GM12878 (cell line): Measurements from ENCODE around the gene ZSCAN23. TPM values are rescaled to one million over a fixed set of nuclear protein-coding genes. Genes with fewer than 3 reads are reported as not detected.

Experiments used
- ATAC-seq: fragments of 200-7000 bp; cut with Tn5 transposase; 3 replicates; pipeline ENCODE4 v1.9.1; 2020; ENCODE audit warnings: mild to moderate bottlenecking, moderate library complexity
- Bru-seq: library from RNA; stranded (reverse); fragments of 400-500 nt; gene quantifications from one replicate; lab custom pipeline; 2021; lab: Mats Ljungman, UMichigan
- BruChase-seq, 2 experiments: library from RNA; stranded (reverse); fragments of 400-500 nt; gene quantifications; one replicate each; lab custom pipeline; 2021; lab: Mats Ljungman, UMichigan
- BruUV-seq: library from RNA; stranded (reverse); fragments of 400-500 nt; replicated peaks from 2 replicates; lab custom pipeline; 2021; lab: Mats Ljungman, UMichigan
- CTCF ChIA-PET: fragments of 300-600 bp; sonication (Branson Sonifier 250); formaldehyde crosslinking; extraction: SDS; loops from one replicate; lab custom pipeline; 2021; ENCODE audit warnings: inconsistent platforms; lab: Yijun Ruan, JAX
- POLR2A ChIA-PET: fragments of 350-600 bp; formaldehyde crosslinking; extraction: SDS; loops from one replicate; lab custom pipeline; 2021; ENCODE audit warnings: inconsistent platforms; lab: Charles Lee
- RAD21 ChIA-PET: fragments of 300-600 bp; sonication (Branson Sonifier 250); formaldehyde crosslinking; loops from one replicate; lab custom pipeline; 2023; ENCODE audit warnings: antibody characterized with exemption; ENCODE audit not compliant: unreplicated experiment; lab: Charles Lee
- SMC1A ChIA-PET: fragments of 300-600 bp; sonication (Branson Sonifier 250); formaldehyde crosslinking; loops from one replicate; lab custom pipeline; 2023; ENCODE audit not compliant: unreplicated experiment, uncharacterized antibody; lab: Charles Lee
- DNase-seq: peaks from one replicate; pipeline ENCODE4 v3.0.0-alpha.2; 2011; ENCODE audit warnings: low read depth, low spot score
- FAIRE-seq: peaks from 3 replicates; lab custom pipeline; 2011; peaks lifted over from hg19 to GRCh38; lab: Jason Lieb, UNC
- H2AFZ ChIP-seq: 2 replicates; pipeline ENCODE4 v1.6.0; 2011; ENCODE audit warnings: low read depth, low read length, control low read depth; ENCODE audit not compliant: control insufficient read depth
- H3K27ac ChIP-seq: 2 replicates; pipeline ENCODE4 v1.5.1; 2011; ENCODE audit warnings: control low read depth; ENCODE audit not compliant: control insufficient read depth, insufficient read depth
- H3K27me3 ChIP-seq, 2 experiments: replicated peaks in 1 of 2; 2 replicates each; pipeline versions ENCODE4 v1.6.0 to v1.6.1; 2011; ENCODE audit warnings: low read length in 1 of 2; ENCODE audit not compliant: control insufficient read depth in 2 of 2, insufficient read depth in 2 of 2
- H3K36me3 ChIP-seq, 2 experiments: 2 replicates each; pipeline ENCODE4 v1.5.1; 2011; ENCODE audit warnings: low read length in 1 of 2; ENCODE audit not compliant: control insufficient read depth in 2 of 2, insufficient read depth in 2 of 2
- H3K4me1 ChIP-seq: 2 replicates; pipeline ENCODE4 v1.6.1; 2011; ENCODE audit warnings: mild to moderate bottlenecking, low read length, moderate library complexity, mixed read lengths; ENCODE audit not compliant: control insufficient read depth, insufficient read depth
- H3K4me2 ChIP-seq: 2 replicates; pipeline ENCODE4 v1.6.0; 2011; ENCODE audit warnings: control low read depth; ENCODE audit not compliant: control insufficient read depth, insufficient read depth
- H3K4me3 ChIP-seq: fragments of 200-600 bp; sonication (generic); 2 replicates; pipeline ENCODE4 v1.5.1; 2016
- H3K79me2 ChIP-seq: 2 replicates; pipeline ENCODE4 v1.6.0; 2011; ENCODE audit warnings: low read length; ENCODE audit not compliant: control insufficient read depth, insufficient read depth
- H3K9ac ChIP-seq: 2 replicates; pipeline ENCODE4 v1.8.0; 2011; ENCODE audit warnings: low read length, control low read depth, mixed read lengths; ENCODE audit not compliant: control insufficient read depth, insufficient read depth
- H3K9me3 ChIP-seq: replicated peaks from 3 replicates; pipeline ENCODE4 v1.5.1; 2011; ENCODE audit warnings: mild to moderate bottlenecking, low read length; ENCODE audit not compliant: control insufficient read depth, insufficient read depth
- H4K20me1 ChIP-seq: 2 replicates; pipeline ENCODE4 v1.6.0; 2011; ENCODE audit not compliant: control insufficient read depth, insufficient read depth
- ASH2L ChIP-seq: fragments of 300-600, 200-600 bp; sonication (generic); IDR thresholded peaks from 2 replicates; pipeline ENCODE4 v1.6.1; 2017; ENCODE audit warnings: low read depth, mild to moderate bottlenecking, borderline replicate concordance
- CBFB ChIP-seq: IDR thresholded peaks from 2 replicates; pipeline ENCODE4 v1.6.1; 2016; ENCODE audit warnings: antibody characterized with exemption, low read depth
- LARP7 ChIP-seq: fragments of 450-650 bp; IDR thresholded peaks from 2 replicates; pipeline ENCODE4 v1.6.1; 2017; ENCODE audit warnings: mild to moderate bottlenecking
- NBN ChIP-seq: fragments of 450-650 bp; IDR thresholded peaks from 2 replicates; pipeline ENCODE4 v1.6.1; 2016
- RBBP5 ChIP-seq: fragments of 200-600 bp; sonication (generic); conservative IDR thresholded peaks from 2 replicates; pipeline ENCODE4 v1.6.1; 2016
- RCOR1 ChIP-seq: conservative IDR thresholded peaks from 2 replicates; pipeline ENCODE4 v1.6.1; 2012; ENCODE audit warnings: low read depth, low read length, improper control_type of control experiment
- WGBS: methylation state at CpG from one replicate; pipeline ENCODE4 v1.1.6; 2016; ENCODE audit warnings: low lambda C conversion rate; ENCODE audit not compliant: insufficient replicate concordance, insufficient coverage; ENCODE audit errors: missing lambda C conversion rate; 5-methylcytosine and 5-hydroxymethylcytosine counted together
- in situ Hi-C: fragments of 300-500 bp; cut with MboI; formaldehyde crosslinking; loops from 9 replicates; pipeline ENCODE4 v1.14.3; 2018; ENCODE audit warnings: mixed read lengths
- intact Hi-C: fragments of 100-400 bp; cut with micrococcal nuclease; formaldehyde crosslinking; loops from one replicate; pipeline ENCODE4 v1.14.2; 2022; ENCODE audit not compliant: unreplicated experiment
- long read RNA-seq, 2 experiments: library from polyadenylated mRNA; unstranded; transcript quantifications; one replicate each; pipeline ENCODE4 v2.0.0, GENCODE V29; 2019 to 2020
- polyA minus RNA-seq, 3 experiments: library from RNA; depleted of rRNA, polyadenylated mRNA; stranded (reverse); fragments of >200 nt; gene quantifications; 2 replicates each; pipeline ENCODE4 v1.2.3, GENCODE V29; 2011
- polyA plus RNA-seq, 11 experiments: library from polyadenylated mRNA; depleted of rRNA in 4 of 11; unstranded in 6 of 11; stranded (reverse) in 5 of 11; fragments of >200 nt; fragmentation: Nextera tagmentation in 4 of 11; fragmentation: Illumina TruSeq in 1 of 11; extraction: Ambion mirVana in 4 of 11; extraction: Trizol in 1 of 11; gene quantifications; 1 replicate in 1 of 11; 2 replicates in 10 of 11; pipeline versions ENCODE4 v1.2.1 to v1.2.3, GENCODE V29; 2011 to 2016; ENCODE audit warnings: inconsistent platforms in 2 of 11, missing spikeins in 2 of 11, low read depth in 1 of 11
- total RNA-seq, 4 experiments: library from RNA; depleted of rRNA in 3 of 4; stranded (reverse); fragments of >200 nt in 3 of 4; fragmentation: Illumina TruSeq in 1 of 4; extraction: Trizol in 1 of 4; gene quantifications; 2 replicates each; pipeline versions ENCODE4 v1.2.1 to v1.2.3, GENCODE V29; 2013 to 2021
- TF ChIP-seq, protein P1 (sequence below): fragments of 450-650 bp; IDR thresholded peaks from 2 replicates; pipeline ENCODE4 v1.6.1; 2017; ENCODE audit warnings: mild to moderate bottlenecking, low read depth, inconsistent platforms; ENCODE audit not compliant: poor library complexity, severe bottlenecking
- TF ChIP-seq, protein P2 (sequence below): fragments of 450-650 bp; IDR thresholded peaks from 2 replicates; pipeline ENCODE4 v1.6.1; 2017; ENCODE audit warnings: mild to moderate bottlenecking, moderate library complexity
- TF ChIP-seq, protein P3 (sequence below): fragments of 450-650 bp; IDR thresholded peaks from 2 replicates; pipeline ENCODE4 v1.6.1; 2017; ENCODE audit warnings: antibody characterized with exemption, mild to moderate bottlenecking, moderate library complexity

ZSCAN23 gene
- 13.6 and 14.7 TPM in 2 replicates for total RNA-seq (2013; cell fraction: nucleolus; rRNA removed)
- total RNA-seq (2014; rRNA removed) (0.90 and 1.3 TPM in 2 replicates), total RNA-seq (2014; rRNA removed; fragmentation: Illumina TruSeq; extraction: Trizol) (1.3 and 2.3 TPM in 2 replicates), total RNA-seq (2021) (0.77 and 1.6 TPM in 2 replicates), polyA plus RNA-seq (2011; rRNA removed) (1.3 and 1.4 TPM in 2 replicates), polyA plus RNA-seq (2014; fragmentation: Illumina TruSeq; extraction: Trizol) (0.86 and 0.96 TPM in 2 replicates), polyA plus RNA-seq (2014; fragmentation: Nextera tagmentation; extraction: Ambion mirVana) (under 1 TPM; 0.04 to 0.34 TPM), polyA plus RNA-seq (2014; rRNA removed) (1.9 and 2.0 TPM in 2 replicates), polyA plus RNA-seq (2016; fragmentation: Nextera tagmentation; extraction: Ambion mirVana) (under 1 TPM; 0.21 to 0.28 TPM), polyA minus RNA-seq (2011; rRNA and poly(A)+ RNA removed) (2.2 TPM in 2 replicates), Bru-seq, nascent RNA (percentile 52 among the genes with signal in this experiment), BruChase-seq, experiment 1, labeled RNA remaining after a 6-hour chase (percentile 45 among the genes with signal in this experiment), BruChase-seq, experiment 2, labeled RNA remaining after a 2-hour chase (percentile 50 among the genes with signal in this experiment)
- polyA plus RNA-seq (2011; ENCODE audit: low read depth), result 0.26 TPM
- 0.31 and 0.85 TPM in 2 replicates for polyA plus RNA-seq (2011; cell fraction: cytosol; rRNA removed)
- polyA plus RNA-seq (2011; cell fraction: nucleus; rRNA removed), result 1.4 and 1.5 TPM in 2 replicates
- polyA plus RNA-seq (2012), result 0.20 and 0.79 TPM in 2 replicates
- polyA minus RNA-seq (2011; cell fraction: cytosol; rRNA and poly(A)+ RNA removed), result 0.94 and 1.2 TPM in 2 replicates
- 2.4 and 2.7 TPM in 2 replicates for polyA minus RNA-seq (2011; cell fraction: nucleus; rRNA and poly(A)+ RNA removed)
- long read RNA-seq, experiment 1, result 0 reads
- long read RNA-seq, experiment 2, partial matches to known transcripts, result 0 of 4 reads
- long read RNA-seq, experiment 2, other reads (novel, unspliced or antisense), result 4 of 4 reads

DNA sequence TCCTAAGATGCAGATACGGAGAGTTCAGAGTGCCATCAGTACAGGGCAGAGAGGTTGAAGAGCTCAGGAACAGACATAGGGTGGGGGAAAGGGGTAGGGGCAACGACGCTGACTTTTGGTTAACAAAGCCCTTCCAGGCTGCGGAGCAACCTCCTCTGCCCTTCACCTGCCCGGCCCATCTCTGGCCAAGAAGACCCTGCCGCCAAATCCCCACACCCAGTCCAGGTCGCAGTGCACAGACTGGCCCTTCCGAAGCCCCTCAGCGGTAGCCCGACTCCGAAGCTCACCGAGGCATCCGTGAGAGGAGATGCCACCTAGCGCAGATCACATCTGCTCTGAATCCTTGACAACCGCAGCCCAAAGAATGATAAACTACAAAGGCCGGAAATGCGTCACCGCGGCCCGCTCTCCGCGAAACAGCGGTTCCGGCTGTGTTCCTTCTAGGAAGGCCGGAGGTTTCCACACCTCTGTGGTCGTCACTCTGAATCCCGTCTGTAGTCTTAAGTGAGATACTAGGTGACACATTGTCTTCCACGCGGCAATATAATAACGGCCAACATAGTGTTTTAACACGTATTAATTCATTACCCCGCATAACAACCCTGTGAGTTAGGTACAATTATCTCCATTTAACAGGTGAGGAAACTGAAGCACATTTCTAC, at the start of gene ZSCAN23:
TSS of gene ZSCAN23 (minus strand) at position 380 of the 662 bp plus-strand sequence. CDS start 7,225 bp downstream, outside the sequence.
- Histone ChIP-seq H4K20me1 (no peaks in the 10 kb centered on the region), H3K9ac (no peak within 1 kb of the TSS; the same call in 1 of the 2 replicates), H2AFZ (peak within 1 kb of the TSS; percentile 89), H3K4me2 (peak within 1 kb of the TSS; percentile 17), H3K36me3 (no peaks in the 10 kb centered on the region), H3K27ac (no peak within 1 kb of the TSS; the same call in 1 of the 2 replicates), H3K27me3 (peaks cover 0 to 2% of the 10 kb centered on the region in 2 experiments; a peak in 1 of 4 replicates), H3K4me3 (peak within 1 kb of the TSS; percentile 78), H3K79me2 (no peaks in the 10 kb centered on the region), H3K4me1 (no peaks in the 10 kb centered on the region), H3K9me3 (peaks cover 2% of the 10 kb centered on the region; the same call in 2 of the 3 replicates)
- intact Hi-C loops (loop anchor here (1.0 kb wide), 1 partner anchor 44 kb away; the partner anchor contains the start of gene ZSCAN12), in situ Hi-C loops (no loop called here)
- 23% methylated on average over 32 of the region's 32 CpGs for WGBS
- POLR2A ChIA-PET, result no interaction called here
- RAD21 ChIA-PET, result no interaction called here
- CTCF ChIA-PET, result no interaction called here
- peak; percentile 34 for DNase-seq
- SMC1A ChIA-PET, result no interaction called here
- BruUV-seq, result no TSS peak
- ATAC-seq, result peak; percentile 98
- FAIRE-seq, result peak; percentile 75
- TF ChIP-seq NBN (peak; percentile 41; the same call in 1 of the 2 replicates), CBFB (peak; percentile 51; the same call in 1 of the 2 replicates), ASH2L (no peak), LARP7 (no peak), RBBP5 (no peak), RCOR1 (no peak)
- TF ChIP-seq, protein P1, sequence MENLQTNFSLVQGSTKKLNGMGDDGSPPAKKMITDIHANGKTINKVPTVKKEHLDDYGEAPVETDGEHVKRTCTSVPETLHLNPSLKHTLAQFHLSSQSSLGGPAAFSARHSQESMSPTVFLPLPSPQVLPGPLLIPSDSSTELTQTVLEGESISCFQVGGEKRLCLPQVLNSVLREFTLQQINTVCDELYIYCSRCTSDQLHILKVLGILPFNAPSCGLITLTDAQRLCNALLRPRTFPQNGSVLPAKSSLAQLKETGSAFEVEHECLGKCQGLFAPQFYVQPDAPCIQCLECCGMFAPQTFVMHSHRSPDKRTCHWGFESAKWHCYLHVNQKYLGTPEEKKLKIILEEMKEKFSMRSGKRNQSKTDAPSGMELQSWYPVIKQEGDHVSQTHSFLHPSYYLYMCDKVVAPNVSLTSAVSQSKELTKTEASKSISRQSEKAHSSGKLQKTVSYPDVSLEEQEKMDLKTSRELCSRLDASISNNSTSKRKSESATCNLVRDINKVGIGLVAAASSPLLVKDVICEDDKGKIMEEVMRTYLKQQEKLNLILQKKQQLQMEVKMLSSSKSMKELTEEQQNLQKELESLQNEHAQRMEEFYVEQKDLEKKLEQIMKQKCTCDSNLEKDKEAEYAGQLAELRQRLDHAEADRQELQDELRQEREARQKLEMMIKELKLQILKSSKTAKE, result no peak
- TF ChIP-seq, protein P2, sequence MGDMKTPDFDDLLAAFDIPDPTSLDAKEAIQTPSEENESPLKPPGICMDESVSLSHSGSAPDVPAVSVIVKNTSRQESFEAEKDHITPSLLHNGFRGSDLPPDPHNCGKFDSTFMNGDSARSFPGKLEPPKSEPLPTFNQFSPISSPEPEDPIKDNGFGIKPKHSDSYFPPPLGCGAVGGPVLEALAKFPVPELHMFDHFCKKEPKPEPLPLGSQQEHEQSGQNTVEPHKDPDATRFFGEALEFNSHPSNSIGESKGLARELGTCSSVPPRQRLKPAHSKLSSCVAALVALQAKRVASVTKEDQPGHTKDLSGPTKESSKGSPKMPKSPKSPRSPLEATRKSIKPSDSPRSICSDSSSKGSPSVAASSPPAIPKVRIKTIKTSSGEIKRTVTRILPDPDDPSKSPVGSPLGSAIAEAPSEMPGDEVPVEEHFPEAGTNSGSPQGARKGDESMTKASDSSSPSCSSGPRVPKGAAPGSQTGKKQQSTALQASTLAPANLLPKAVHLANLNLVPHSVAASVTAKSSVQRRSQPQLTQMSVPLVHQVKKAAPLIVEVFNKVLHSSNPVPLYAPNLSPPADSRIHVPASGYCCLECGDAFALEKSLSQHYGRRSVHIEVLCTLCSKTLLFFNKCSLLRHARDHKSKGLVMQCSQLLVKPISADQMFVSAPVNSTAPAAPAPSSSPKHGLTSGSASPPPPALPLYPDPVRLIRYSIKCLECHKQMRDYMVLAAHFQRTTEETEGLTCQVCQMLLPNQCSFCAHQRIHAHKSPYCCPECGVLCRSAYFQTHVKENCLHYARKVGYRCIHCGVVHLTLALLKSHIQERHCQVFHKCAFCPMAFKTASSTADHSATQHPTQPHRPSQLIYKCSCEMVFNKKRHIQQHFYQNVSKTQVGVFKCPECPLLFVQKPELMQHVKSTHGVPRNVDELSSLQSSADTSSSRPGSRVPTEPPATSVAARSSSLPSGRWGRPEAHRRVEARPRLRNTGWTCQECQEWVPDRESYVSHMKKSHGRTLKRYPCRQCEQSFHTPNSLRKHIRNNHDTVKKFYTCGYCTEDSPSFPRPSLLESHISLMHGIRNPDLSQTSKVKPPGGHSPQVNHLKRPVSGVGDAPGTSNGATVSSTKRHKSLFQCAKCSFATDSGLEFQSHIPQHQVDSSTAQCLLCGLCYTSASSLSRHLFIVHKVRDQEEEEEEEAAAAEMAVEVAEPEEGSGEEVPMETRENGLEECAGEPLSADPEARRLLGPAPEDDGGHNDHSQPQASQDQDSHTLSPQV, result no peak
- TF ChIP-seq, protein P3, sequence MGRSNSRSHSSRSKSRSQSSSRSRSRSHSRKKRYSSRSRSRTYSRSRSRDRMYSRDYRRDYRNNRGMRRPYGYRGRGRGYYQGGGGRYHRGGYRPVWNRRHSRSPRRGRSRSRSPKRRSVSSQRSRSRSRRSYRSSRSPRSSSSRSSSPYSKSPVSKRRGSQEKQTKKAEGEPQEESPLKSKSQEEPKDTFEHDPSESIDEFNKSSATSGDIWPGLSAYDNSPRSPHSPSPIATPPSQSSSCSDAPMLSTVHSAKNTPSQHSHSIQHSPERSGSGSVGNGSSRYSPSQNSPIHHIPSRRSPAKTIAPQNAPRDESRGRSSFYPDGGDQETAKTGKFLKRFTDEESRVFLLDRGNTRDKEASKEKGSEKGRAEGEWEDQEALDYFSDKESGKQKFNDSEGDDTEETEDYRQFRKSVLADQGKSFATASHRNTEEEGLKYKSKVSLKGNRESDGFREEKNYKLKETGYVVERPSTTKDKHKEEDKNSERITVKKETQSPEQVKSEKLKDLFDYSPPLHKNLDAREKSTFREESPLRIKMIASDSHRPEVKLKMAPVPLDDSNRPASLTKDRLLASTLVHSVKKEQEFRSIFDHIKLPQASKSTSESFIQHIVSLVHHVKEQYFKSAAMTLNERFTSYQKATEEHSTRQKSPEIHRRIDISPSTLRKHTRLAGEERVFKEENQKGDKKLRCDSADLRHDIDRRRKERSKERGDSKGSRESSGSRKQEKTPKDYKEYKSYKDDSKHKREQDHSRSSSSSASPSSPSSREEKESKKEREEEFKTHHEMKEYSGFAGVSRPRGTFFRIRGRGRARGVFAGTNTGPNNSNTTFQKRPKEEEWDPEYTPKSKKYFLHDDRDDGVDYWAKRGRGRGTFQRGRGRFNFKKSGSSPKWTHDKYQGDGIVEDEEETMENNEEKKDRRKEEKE, result no peak
